ENCODE results near the gene ZNF653.

ZNF653 gene, protein sequence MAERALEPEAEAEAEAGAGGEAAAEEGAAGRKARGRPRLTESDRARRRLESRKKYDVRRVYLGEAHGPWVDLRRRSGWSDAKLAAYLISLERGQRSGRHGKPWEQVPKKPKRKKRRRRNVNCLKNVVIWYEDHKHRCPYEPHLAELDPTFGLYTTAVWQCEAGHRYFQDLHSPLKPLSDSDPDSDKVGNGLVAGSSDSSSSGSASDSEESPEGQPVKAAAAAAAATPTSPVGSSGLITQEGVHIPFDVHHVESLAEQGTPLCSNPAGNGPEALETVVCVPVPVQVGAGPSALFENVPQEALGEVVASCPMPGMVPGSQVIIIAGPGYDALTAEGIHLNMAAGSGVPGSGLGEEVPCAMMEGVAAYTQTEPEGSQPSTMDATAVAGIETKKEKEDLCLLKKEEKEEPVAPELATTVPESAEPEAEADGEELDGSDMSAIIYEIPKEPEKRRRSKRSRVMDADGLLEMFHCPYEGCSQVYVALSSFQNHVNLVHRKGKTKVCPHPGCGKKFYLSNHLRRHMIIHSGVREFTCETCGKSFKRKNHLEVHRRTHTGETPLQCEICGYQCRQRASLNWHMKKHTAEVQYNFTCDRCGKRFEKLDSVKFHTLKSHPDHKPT

DNA sequence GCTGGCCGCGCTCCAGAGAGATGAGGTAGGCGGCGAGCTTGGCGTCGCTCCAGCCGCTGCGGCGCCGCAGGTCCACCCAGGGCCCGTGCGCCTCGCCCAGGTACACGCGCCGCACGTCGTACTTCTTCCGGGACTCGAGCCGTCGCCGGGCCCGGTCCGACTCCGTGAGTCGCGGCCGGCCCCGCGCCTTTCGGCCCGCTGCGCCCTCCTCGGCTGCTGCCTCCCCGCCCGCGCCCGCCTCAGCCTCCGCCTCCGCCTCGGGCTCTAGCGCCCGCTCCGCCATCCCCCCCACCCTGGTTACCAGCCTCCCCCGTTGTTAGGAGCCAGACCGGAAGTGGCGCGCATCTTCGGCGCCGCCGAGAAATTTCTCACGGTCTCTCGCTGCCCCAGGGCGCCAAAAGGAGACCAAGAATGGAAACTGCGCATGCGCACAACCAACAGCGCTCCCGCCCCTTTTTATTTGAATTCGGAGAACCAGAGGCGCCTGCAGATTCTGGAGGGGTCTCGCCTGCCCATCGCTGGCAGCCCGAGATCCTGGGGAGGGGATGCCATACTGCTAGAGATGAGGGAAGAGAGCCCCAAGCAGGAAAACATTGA is at the start of gene ZNF653:
Gene ZNF653, minus strand, starts transcription at position 336 of the 597 bp plus-strand sequence. Its CDS starts 53 bp downstream, at position 283.
- DNase-seq = peak; percentile 97

DNA sequence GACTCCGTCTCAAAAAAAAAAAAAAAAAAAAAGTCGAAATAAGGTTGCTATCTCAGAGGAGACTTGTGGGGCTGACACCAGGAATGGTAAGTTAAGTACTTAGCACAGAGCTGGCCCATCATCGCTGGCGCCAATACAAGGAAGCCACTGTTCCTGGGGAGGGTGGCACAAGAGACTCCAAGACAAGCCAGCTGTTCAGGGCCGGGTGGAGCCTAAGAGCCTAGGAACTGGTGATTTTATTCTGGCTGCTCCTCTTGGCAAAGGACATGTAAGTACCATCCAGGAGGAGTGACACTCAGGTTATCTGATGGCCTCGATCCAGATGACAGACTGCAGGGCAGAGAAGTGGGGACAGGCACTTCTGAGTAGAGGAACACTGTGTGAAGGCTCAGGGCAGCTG is 49.6 kb upstream of the ZNF653 start:
- DNase-seq = no peak

DNA sequence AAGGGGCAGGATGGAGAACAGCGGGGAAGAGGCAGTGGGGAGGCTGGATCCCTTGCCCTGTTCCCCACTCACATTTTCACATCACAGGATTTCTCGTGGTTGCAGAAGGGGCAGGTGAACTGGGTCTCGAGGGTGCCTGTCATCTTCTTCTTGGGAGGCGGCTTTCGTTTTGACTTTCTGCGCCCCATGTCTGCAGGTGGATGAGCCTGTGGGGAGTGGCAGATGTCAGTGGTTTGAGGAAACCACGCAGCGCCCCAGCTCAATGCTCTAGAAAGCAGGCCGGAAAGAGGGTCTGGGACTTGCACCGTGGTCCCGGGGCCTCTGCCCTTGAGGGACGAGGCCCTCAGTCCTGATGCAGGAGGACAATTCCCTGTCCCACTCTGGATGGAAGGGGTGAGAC is 48.5 kb upstream of the ZNF653 start:
- no peak for DNase-seq

DNA sequence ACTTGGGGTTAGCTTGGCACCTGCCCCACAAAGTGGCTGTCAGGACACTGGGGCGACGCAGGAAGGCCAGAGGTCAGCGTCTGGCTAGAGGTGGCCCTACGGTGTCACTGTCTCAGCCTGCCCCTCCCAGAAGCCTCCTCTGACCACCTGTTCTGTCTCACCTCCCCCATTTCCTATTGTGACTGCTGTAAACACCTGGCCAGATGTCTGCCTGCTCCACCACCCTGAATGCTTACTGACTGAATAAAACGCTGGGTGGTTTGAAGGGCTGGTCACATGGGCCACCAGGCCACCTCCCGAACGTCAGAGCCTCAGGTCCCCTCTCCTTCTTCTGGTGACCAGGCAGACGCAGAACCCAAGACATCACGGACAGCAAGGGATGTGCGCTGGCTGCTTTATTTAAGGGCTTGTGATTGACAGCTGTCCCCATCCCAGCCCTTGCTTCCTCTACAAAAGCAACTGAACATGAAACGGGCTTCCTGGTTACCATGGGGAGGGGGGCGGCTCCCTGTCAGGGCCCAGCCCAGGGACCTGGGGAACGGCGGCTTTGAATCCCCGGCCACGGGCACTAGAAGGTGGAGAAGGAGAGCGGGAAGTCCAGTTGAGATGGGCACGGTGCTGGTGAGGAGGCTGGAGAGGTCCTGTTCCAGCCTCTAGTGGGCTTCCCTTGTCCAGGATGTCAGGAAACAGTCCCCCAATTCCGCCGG is 47.2 kb upstream of the ZNF653 start:
- no peak for DNase-seq

- DNase-seq = no peak
Measured at GRCh38 chr19:11551603-11552235, 46.1 kb upstream of the ZNF653 start.

DNA sequence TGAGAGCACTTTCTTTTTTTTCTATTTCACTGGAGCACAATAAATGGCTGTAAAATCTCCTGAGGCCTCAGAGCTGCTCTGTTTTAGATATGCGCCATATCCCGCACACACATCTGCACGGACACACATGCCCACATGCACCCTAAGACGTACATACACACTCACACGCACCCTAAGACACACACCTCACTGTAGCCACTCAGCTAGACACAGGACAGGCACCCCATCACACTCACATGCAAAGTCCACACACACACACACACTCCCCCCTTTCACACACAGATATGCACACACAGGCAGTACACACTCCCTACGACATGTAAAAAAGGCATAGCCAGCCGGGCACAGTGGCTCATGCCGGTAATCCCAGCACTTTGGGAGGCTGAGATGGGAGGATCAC is 44.6 kb upstream of the ZNF653 start:
- no peak for DNase-seq

DNA sequence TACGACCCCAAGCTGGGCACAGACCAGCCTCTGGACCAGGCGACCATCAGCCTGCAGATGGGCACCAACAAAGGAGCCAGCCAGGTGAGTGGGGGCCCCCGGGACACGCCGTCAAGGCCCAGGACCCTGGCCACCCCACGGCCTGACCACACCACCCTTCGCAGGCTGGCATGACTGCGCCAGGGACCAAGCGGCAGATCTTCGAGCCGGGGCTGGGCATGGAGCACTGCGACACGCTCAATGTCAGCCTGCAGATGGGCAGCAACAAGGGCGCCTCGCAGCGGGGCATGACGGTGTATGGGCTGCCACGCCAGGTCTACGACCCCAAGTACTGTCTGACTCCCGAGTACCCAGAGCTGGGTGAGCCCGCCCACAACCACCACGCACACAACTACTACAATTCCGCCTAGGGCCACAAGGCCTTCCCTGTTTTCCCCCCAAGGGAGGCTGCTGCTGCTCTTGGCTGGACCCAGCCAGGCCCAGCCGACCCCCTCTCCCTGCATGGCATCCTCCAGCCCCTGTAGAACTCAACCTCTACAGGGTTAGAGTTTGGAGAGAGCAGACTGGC is 43.8 kb upstream of the ZNF653 start:
- DNase-seq = no peak

- DNase-seq = no peak
Measured at GRCh38 chr19:11547929-11548700, 42.5 kb upstream of the ZNF653 start.

- no peak for DNase-seq
Measured at GRCh38 chr19:11541238-11541637, 35.6 kb upstream of the ZNF653 start.

DNA sequence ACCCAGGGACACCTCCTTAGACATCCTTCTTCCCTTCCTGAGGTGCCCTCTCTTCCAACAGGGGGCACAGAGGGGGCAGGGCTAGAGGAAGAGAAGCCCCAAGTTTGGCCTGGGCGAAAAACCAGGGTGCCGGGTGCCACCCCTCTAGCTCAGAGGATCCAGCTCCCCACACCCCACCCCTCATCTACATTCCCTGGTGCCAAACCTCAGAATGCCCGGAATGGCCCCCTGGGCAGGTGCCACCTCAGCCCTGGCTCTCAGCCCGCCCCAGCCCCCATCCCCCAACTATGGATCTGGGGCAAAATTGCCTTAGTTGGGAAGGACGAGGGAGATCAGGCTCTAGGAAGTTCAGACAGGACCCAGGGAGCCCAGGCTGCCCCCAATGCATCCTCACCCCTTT is 35.0 kb upstream of the ZNF653 start:
- no peak for DNase-seq

DNA sequence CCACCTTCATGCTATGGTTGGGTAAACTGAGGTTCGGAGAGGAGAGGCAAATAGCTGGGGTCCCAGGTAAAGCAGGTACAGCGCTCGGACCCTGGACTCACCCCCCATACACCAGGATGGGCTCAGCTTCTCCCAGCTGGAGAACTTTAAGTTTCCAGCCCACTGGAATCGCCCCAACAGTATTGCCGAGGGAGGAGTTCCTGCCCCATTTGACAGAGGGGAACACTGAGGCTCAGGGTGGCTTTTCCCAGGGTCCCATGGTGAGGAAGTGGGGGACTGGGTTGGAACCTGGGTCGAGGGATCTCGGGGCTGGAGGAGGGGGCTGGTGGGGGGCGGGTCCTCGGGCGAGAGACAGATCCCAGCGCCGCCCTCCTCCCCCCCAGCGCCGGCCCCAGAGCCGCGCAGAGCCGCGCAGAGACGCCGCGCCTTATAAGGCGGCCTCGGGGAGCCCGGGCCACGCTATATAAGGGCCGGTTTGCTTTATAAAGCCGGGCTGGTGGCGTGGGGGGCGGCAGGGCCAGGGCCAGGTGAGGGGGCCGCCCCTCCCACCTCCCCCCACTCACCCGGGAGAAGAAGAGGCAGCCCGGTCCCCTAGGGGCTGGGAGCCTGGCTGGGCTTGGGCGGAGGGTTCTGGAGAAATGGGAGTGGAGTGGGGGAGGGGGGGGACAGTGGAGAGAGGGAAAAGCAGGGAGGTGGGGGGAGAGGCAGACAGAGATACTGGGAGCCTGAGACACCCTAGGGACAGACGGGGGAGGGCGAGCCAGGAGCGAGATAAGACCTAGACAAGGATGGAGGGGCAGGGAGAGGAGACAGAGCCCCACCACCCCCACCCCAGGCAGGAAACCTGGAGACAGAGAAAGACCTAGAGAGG is 34.1 kb upstream of the ZNF653 start:
- peak; percentile 51 for DNase-seq

DNA sequence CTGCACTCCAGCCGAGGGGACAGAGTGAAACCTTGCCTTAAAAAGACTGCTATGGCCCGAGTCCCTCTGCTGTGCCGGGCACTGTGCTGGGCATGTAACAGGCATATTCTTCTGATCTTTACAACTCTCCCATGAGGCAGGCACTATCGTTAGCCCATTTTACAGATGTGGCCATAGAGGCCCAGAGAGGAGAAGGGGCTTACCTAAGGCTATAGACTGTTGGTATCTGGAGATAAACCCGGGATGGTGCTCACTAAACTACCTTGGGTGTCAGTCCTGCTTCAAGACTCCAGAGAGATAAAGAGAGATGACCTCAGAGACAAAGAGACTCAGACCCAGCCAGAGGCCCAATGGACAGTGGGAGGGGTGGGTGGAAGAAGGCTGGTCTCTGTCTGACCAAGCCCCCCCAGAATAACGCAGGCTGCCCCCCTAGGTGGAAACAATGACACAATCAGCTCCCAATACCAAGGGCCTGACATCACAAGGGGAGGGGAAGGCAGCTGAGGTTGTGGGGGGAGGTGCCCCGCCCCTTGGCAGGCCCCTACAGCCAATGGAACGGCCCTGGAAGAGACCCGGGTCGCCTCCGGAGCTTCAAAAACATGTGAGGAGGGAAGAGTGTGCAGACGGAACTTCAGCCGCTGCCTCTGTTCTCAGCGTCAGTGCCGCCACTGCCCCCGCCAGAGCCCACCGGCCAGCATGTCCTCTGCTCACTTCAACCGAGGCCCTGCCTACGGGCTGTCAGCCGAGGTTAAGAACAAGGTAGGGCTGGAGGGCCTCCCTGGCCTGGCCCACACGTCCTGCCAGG is 32.8 kb upstream of the ZNF653 start, which contains the start of gene CNN1:
Gene CNN1, plus strand, starts transcription at position 620 of the 805 bp plus-strand sequence. Its CDS starts 77 bp downstream, at position 697.
- DNase-seq = peak; percentile 87

GRCh38 chr19:11535792-11536595 is 30.4 kb upstream of the ZNF653 start:
- DNase-seq = peak; percentile 87

DNA sequence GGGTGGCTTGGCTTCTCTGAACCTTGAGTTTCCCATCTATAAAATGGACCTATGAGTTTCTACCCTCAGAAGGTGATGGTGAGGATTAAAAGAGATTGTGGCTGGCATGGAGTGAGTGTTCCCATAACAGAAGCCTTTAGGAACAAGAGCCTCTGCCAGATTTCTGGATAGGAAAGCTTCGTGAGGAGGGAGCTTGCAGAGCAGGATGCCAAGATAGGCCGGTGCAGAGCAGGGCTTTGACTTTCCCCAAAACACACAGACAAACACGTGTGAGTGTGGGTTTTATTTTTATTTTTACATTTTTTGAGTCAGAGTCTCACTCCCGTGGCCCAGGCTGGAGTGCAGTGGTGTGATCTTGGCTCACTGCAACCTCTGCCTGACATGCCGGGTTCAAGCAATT is 29.3 kb upstream of the ZNF653 start:
- DNase-seq = no peak

- DNase-seq = no peak
Measured at GRCh38 chr19:11534538-11534937, 28.9 kb upstream of the ZNF653 start.

GRCh38 chr19:11530432-11530831 is 24.8 kb upstream of the ZNF653 start:
- peak; percentile 74 for DNase-seq

- DNase-seq = peak; percentile 98
Measured at GRCh38 chr19:11528551-11529341, 23.1 kb upstream of the ZNF653 start, which contains the start of gene ECSIT. TSS of gene ECSIT (minus strand) at chr19:11529134. CDS start at chr19:11519170, 9,964 bp downstream.

DNA sequence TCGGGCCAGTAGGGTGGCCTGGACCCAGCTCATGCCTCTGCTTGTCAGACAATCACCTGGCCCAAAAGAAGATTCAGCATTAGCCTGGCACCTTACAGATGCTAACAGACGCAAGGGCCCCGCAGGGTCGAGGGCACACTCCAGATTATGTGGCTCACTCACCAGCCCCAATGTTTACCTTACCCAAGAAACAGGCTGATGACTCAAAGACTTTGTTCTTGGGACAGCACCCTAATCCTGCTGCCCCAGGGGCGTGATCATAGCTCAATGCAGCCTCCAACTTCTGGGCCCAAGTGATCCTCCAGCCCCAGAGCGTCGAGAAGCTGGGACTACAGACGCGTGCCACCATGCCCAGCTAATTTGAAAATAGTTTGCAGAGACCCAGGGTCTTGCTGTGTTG is 13.5 kb upstream of the ZNF653 start:
- no peak for DNase-seq

All from right hindlimb (tissue), 1 donor.